Endodermal cell (in vitro differentiated cells): ENCODE measurements around the gene CLCN4. TPM values are rescaled to one million over a fixed set of nuclear protein-coding genes. Genes with fewer than 3 reads are reported as not detected.
A peak's percentile ranks its signal among the peaks of the same experiment; 100 is the strongest.

Source experiments
- DNase-seq: peaks from one replicate; pipeline ENCODE4 v3.0.0-alpha.2; 2017
- H3K27ac ChIP-seq: 2 replicates; pipeline ENCODE4 v1.5.1; 2013; ENCODE audit warnings: mild to moderate bottlenecking, low read depth, low read length, moderate library complexity
- H3K27me3 ChIP-seq: 2 replicates; pipeline ENCODE4 v1.6.1; 2013; ENCODE audit warnings: mild to moderate bottlenecking, low read length, moderate library complexity; ENCODE audit not compliant: insufficient read depth, control insufficient read depth, poor library complexity, severe bottlenecking
- H3K36me3 ChIP-seq: 2 replicates; pipeline ENCODE4 v1.7.0; 2013; ENCODE audit warnings: mild to moderate bottlenecking, low read length, moderate library complexity; ENCODE audit not compliant: control insufficient read depth, insufficient read depth
- H3K4me1 ChIP-seq: one replicate; pipeline ENCODE4 v1.7.0; 2013; ENCODE audit warnings: low read length; ENCODE audit not compliant: control insufficient read depth, insufficient read depth
- H3K4me3 ChIP-seq: 2 replicates; pipeline ENCODE4 v1.5.1; 2013; ENCODE audit warnings: mild to moderate bottlenecking, low read length, moderate library complexity
- H3K9ac ChIP-seq: 2 replicates; pipeline ENCODE4 v1.6.1; 2013; ENCODE audit warnings: mild to moderate bottlenecking, low read length, moderate library complexity; ENCODE audit not compliant: poor library complexity, severe bottlenecking; ENCODE audit errors: extremely low read depth
- H3K9me3 ChIP-seq: 2 replicates; pipeline ENCODE4 v1.6.1; 2013; ENCODE audit warnings: mild to moderate bottlenecking, low read length, moderate library complexity; ENCODE audit not compliant: control insufficient read depth
- H3K27ac Mint-ChIP-seq: 2 replicates; pipeline ENCODE4 v1.8.0; 2020; ENCODE audit warnings: mixed read lengths
- H3K27me3 Mint-ChIP-seq: 2 replicates; pipeline ENCODE4 v1.8.0; 2021; ENCODE audit warnings: mild to moderate bottlenecking, mixed read lengths; ENCODE audit not compliant: insufficient read depth
- H3K36me3 Mint-ChIP-seq: 2 replicates; pipeline ENCODE4 v1.8.0; 2020; ENCODE audit warnings: low read depth, mixed read lengths
- H3K4me1 Mint-ChIP-seq: 2 replicates; pipeline ENCODE4 v1.8.0; 2020; ENCODE audit warnings: mixed read lengths
- H3K4me3 Mint-ChIP-seq: 2 replicates; pipeline ENCODE4 v1.8.0; 2020; ENCODE audit warnings: mild to moderate bottlenecking, moderate library complexity, mixed read lengths
- H3K9me3 Mint-ChIP-seq: 2 replicates; pipeline ENCODE4 v1.8.0; 2020; ENCODE audit warnings: mild to moderate bottlenecking, mixed read lengths
- WGBS, 2 experiments: methylation state at CpG; one replicate each; pipeline versions ENCODE4 v1.1.5 to v1.1.7; 2013; ENCODE audit warnings: missing lambda C conversion rate in 2 of 2, mixed read lengths in 1 of 2; ENCODE audit not compliant: insufficient coverage in 1 of 2, insufficient read length in 1 of 2; 5-methylcytosine and 5-hydroxymethylcytosine counted together
- total RNA-seq, 2 donors: library from RNA; stranded (reverse); fragmentation: NEBNext Ultra II Directional in 1 of 2; extraction: Animal tissue kit (Norgen Biotek cat#: 25700) in 1 of 2; gene quantifications; 2 replicates in 1 of 2; 3 replicates in 1 of 2; pipeline ENCODE4 v1.2.1, GENCODE V29; 2021
- TF ChIP-seq, protein P1 (sequence below): fragments of 200-600 bp; sonication (generic); conservative IDR thresholded peaks from 2 replicates; pipeline ENCODE4 v1.5.0; 2021; ENCODE audit warnings: antibody characterized with exemption, mild to moderate bottlenecking

CLCN4 gene
- total RNA-seq, 2 donors from 2014 or later = 3.7 to 4.4 TPM

DNA sequence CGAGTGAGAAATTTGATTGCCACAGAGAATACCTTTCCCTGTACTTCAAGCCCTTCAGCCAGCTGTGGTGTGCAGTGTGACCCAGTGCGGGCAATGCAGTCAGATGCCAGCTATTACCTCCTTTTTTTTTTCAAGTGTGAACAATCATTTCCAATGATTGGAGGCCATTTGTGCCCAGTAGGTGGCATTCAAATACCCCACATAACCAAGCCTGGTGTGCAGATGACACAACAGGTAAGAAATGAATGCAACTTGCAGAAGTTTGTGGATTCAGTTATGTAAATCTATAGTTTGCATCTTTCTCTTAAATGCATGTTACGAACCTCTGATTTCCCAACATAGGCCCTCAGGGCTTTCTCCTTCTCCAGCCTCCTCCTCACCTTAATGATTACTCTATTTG is 98.0 kb downstream of the CLCN4 start:
- 93% methylated on average over 2 of the region's 3 CpGs; no CpG with 5 or more reads in 1 of the 2 experiments for WGBS, 2 experiments
- DNase-seq = no peak
- no peaks in the 10 kb centered on the region for H3K27me3 ChIP-seq
- no peaks in the 10 kb centered on the region for H3K36me3 Mint-ChIP-seq
- no peak overlapping the region for H3K4me3 ChIP-seq
- no peak overlapping the region for H3K9ac ChIP-seq
- no peaks in the 10 kb centered on the region for H3K27me3 Mint-ChIP-seq
- H3K4me1 ChIP-seq = no peaks in the 10 kb centered on the region
- no peak overlapping the region for H3K4me3 Mint-ChIP-seq
- TF ChIP-seq, protein P1, sequence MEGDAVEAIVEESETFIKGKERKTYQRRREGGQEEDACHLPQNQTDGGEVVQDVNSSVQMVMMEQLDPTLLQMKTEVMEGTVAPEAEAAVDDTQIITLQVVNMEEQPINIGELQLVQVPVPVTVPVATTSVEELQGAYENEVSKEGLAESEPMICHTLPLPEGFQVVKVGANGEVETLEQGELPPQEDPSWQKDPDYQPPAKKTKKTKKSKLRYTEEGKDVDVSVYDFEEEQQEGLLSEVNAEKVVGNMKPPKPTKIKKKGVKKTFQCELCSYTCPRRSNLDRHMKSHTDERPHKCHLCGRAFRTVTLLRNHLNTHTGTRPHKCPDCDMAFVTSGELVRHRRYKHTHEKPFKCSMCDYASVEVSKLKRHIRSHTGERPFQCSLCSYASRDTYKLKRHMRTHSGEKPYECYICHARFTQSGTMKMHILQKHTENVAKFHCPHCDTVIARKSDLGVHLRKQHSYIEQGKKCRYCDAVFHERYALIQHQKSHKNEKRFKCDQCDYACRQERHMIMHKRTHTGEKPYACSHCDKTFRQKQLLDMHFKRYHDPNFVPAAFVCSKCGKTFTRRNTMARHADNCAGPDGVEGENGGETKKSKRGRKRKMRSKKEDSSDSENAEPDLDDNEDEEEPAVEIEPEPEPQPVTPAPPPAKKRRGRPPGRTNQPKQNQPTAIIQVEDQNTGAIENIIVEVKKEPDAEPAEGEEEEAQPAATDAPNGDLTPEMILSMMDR = peak; percentile 19
- no peaks in the 10 kb centered on the region for H3K36me3 ChIP-seq
- no peaks in the 10 kb centered on the region for H3K4me1 Mint-ChIP-seq
- H3K9me3 Mint-ChIP-seq = peaks cover 54% of the 10 kb centered on the region
- H3K27ac Mint-ChIP-seq = no peak overlapping the region
- H3K9me3 ChIP-seq = no peaks in the 10 kb centered on the region
- no peak overlapping the region for H3K27ac ChIP-seq

DNA sequence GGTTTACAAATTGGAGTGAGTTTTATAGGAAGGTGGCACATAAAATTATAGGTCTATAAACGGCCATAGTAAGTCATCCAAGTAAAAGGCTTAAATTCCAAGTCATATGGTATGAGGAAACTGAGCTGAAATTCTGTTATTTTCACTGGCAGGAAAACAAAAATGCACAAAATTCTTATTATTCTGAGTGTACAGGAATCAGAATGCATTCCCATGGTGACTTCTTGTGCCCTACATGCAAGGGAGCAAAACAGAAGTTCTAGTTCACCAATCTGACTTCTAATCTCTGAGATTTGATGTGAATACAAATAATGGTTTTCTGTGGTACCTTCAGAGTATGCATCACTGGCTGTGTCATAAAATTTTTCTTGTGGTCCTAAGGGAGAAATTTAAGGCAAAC is 102.9 kb downstream of the CLCN4 start:
- peaks cover 2% of the 10 kb centered on the region for H3K27me3 Mint-ChIP-seq
- Histone ChIP-seq H3K9ac (no peak overlapping the region), H3K4me3 (no peak overlapping the region), H3K27me3 (no peaks in the 10 kb centered on the region), H3K27ac (no peak overlapping the region), H3K36me3 (no peaks in the 10 kb centered on the region), H3K9me3 (no peaks in the 10 kb centered on the region), H3K4me1 (no peaks in the 10 kb centered on the region)
- no peak overlapping the region for H3K4me3 Mint-ChIP-seq
- H3K9me3 Mint-ChIP-seq = peaks cover 69% of the 10 kb centered on the region
- no peak for DNase-seq
- no peaks in the 10 kb centered on the region for H3K4me1 Mint-ChIP-seq
- no peaks in the 10 kb centered on the region for H3K36me3 Mint-ChIP-seq
- H3K27ac Mint-ChIP-seq = no peak overlapping the region
- TF ChIP-seq, protein P1 = no peak
- WGBS, 2 experiments = 93 to 100% methylated on average over 1 of the region's 1 CpG

DNA sequence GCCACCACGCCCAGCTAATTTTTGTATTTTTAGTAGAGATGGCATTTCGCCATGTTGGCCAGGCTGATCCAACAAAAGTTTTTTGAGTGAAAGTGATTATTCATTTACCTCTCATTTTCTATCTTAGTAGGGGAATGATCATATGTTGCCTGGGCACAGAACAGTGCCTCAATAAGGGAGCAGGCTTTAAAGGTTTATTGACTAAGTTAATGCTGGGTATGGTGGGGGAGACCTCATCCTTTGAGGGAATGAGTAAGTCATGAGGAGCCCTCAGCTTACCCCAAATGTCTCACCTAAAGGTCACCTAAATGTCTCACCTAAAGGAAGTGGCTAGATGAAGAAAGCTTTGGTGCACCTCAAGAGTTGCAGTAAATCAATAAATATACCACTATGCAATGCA is 109.0 kb downstream of the CLCN4 start:
- peaks cover 2% of the 10 kb centered on the region for H3K27me3 Mint-ChIP-seq
- H3K36me3 Mint-ChIP-seq = no peaks in the 10 kb centered on the region
- H3K27ac Mint-ChIP-seq = no peak overlapping the region
- H3K9me3 Mint-ChIP-seq = peaks cover 69% of the 10 kb centered on the region
- Histone ChIP-seq H3K36me3 (no peaks in the 10 kb centered on the region), H3K9ac (no peak overlapping the region), H3K4me1 (no peaks in the 10 kb centered on the region), H3K27me3 (no peaks in the 10 kb centered on the region), H3K9me3 (no peaks in the 10 kb centered on the region), H3K27ac (no peak overlapping the region), H3K4me3 (no peak overlapping the region)
- TF ChIP-seq, protein P1 = no peak
- H3K4me3 Mint-ChIP-seq = no peak overlapping the region
- DNase-seq = no peak
- no CpG with 5 or more reads among the region's 2 CpGs for WGBS, 2 experiments
- no peaks in the 10 kb centered on the region for H3K4me1 Mint-ChIP-seq
